SIG-M5 treated with dmso at 0.1 percent for 504 hours (cell line): ENCODE results near the gene ERG28.

Source experiments
- DNase-seq: peaks from one replicate; lab custom pipeline; 2025; ENCODE audit not compliant: unreplicated experiment; lab: John Stamatoyannopoulos, UW

ERG28 gene

DNA sequence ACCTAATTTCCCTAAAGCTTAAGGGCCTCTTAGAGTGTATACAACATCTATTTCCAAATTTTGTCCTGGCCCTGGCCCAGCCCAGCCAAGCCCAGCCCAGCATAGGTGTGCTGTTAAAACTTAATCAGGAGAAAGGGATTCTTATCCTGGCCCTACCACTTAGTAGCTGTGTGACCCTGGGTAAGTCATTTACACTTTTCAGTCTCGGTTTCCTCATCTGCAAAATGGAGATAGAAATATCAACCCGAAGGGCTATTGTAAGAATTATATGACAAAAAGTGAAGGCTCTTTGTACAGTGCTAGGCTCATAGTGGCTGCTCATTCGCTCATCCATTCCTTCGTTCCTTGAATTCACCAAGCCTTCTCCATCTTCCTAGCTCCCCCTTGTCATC, 442 bp downstream of the ERG28 start:
- DNase-seq = no peak

DNA sequence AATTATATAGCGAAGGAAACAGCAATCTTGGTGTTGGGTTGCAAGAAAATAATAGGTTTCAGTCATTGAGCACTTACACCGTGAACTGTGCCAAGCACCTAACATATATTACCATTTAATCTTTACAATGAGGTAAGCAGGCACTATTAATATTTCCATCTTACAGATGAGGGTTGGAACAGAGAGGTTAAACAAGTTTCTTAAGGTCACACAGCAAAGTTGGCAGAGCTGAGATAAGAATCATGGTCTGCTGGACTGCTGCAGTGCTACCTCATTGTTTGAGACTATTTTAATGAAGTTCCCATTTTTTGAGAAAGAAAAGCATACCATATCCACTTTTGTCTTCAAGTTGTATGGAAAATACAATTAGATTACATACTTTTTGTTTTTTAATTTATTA, 1.7 kb downstream of the ERG28 start:
- no peak for DNase-seq

DNA sequence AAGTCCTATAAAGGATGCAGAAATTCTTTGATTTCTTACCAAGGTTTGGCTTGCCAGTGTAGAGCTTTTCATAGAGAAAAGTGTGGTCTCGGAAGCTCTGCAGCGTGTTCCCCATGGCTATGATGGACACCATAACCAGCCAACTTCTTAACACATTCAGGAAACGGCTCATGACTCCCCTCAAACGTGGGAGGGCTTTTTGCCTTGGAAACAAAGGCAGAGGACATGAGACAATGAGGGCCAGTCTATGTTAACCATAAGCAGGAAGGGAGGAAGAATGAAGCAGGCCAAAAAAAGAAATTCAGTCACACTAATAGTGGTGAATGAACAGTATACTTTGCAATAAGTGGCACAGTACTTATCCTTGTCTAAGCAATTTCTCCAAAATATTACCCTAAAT, 3.3 kb downstream of the ERG28 start:
- no peak for DNase-seq

DNA sequence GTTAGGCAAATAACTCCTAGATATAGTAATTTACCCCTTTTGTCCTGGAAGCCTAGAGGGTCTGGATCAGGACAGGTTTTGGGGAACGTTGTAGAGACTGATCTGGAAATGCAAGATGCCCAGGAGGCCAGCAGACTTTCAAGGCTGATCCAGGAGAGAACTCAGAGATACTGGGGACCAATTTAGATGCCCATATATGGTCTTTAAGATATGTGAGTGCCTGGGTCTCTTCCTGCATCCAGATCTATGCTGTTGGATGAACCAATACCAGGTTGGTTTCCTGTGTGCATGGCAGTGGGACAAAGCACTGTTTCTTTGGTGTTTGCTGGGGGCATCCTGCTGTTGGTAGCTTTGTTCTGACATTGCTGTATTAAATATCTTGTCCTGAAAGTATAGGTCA, 5.4 kb downstream of the ERG28 start:
- DNase-seq = no peak

DNA sequence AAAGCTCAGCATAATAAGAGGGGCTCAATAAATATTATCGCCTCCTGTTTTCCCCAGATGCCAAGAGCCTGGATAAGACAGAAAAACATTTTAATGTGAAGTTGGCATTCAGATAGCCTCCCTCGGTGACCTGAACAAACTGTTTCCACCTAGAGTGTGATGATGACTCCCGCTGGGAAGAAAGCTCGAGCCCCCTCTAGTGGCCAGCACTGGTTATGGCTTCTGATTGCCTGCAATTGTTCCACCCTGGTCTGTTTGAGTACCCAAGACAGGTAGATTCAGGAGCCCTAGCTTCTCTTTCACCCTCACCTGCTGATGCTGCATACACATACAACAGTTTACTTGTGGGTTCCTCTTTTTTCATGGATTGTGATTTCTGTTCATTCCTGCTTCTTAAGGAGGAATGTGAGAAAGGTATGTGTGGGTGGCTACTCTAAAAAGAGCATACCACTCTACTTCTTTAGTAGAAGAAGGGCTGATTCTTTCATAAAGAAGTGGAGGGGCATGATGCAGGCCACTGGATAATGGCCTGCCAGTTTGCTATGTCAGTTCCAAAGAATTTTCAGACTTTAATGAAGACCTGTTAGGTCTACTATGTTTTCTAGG, 6.4 kb downstream of the ERG28 start:
- DNase-seq = peak; percentile 66

DNA sequence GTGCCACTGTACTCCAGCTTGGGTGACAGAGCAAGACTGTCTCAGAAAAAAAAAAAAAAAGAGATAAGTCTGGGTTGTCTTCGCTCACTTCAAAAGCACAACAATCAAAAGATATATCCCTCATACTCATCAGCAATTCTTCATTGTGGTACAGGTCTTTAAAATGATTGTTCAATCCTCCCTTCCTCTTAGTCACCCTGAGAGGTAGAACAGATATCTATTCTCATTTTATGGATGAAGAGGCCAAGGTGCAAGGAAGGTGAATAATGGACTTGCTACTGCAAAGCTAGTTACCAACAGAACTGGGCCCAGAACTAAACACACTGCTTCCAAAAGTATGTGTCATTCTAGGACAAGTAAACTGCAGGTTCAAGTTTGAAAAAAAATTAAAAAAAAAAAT, 7.1 kb downstream of the ERG28 start:
- no peak for DNase-seq

DNA sequence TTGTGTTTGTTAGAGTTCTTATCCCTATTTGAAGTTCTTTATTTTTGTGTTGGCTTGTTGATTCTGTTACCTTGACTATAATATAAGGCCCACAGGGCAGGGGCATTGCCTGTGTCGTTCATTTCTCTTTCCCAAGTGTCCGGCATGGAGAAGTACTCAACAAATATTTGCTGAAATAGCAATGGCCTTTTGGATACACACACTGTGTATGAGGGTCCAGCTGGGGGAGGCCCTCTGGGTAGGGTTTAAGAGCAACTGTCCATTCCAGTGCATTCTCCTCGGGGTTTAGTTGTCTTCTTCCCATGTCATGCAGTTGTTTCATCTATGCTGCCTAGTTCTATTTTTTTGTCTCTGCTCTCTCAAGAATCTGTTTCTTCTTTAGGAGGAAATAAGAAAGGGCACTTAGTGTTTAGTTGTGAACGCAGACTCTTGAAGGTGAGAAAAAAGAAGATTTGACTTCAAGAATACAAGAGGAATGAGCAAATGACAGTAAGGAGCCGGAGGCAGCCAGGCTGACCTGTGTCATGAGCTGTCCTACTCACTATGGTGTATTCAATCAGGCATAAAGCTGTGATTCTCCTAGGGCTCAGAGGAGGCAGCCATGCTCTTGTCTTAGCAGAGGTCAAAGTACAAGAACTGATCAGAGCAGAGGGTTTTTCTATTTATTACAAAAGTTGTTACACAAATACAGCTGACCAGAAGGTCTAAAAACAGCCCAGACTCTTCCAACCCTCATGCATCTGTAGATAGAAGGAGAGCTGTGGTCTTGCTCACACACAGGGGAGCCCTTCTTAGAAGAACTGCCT, 10.2 kb downstream of the ERG28 start:
- DNase-seq = no peak

DNA sequence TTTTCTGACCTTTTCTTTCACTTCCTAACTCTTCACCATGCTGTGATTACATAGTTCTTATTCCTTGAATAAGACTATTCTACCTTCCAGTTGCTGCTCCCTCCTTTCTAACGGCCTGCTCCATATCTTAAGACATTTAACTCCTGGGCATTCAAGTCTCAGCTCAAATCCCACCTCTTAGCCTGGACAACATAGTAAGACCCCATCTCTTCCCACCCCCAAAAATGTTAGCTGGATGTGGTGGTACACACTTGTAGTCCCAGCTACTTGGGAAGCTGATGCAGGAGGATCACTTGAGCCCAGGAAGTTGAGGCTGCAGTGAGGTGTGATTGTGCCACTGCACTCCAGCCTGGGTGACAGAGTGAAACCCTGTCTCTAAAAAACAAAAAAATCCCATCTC, 10.9 kb downstream of the ERG28 start:
- no peak for DNase-seq

DNA sequence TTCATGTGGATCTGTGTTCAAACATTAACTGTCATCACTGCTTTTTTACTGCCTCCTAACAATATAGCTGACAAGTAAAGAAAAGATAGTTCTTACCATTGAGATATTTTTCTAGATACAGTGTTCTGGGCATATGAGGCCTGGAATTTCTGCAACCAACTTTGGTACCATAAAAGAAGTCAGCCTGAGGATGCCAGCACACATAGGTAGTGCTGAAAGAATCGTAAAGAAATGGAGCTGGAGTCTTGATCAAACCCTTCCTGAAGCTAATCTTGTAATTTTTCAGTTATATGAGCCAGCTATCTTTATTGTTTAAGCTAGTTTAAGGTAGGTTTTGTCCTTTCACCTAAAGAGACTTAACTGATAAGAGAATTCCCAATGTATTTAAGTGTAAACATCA, 11.3 kb downstream of the ERG28 start:
- no peak for DNase-seq

DNA sequence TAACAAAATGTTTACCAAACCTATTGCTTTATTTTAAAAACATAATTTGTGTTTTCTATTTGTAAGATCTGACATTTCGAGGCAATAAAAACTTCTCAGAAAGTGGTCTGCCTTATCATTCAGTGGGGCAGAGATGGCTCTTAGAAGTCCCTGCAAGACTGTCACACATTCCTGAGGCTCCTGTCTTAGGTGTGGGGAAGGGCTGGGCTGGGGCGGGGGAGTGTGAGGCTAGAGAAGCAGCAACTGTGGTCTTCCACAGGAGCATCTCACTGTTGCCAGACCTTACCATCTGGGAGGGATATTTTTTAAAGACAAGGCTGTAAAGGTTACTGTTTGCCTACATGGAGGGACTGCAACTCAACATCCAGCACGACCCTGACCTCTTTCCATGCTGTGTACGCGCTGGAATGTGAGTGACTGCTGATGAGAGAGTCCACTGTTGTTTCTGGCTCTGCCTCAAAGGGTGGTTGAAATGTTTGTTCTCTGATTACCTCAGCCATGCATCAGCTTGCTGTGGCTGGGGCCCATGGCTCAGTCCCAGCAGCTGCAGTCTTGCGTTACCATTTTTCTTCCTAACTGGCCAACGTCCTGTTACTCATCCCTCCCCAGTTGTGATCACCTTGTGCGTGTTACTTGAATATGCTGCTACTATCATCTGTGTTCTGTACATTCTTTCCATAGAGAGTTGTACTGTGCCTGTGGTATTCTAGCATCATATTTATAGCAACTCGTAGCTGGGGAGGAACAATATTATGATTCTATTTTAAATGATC, 12.4 kb downstream of the ERG28 start:
- no peak for DNase-seq

DNA sequence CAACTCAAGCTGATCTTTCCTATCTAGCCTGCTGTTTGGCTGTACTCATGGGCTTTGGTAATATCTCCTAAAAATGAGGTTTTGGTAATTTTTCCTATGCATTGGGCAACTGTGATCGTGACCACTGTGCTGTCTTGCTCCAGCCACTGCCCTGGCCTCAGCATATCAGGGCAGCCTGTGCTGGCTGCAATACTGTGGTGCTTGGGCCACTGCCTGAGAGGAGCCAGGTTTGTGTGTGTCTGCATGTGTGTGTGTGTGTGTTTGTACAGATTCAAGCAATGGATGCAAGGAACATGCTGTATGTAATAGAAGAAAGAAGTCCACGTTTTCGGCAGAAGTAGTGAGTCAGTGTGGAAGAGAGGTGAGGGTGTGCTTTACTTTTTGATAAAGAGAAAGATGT, 13.0 kb downstream of the ERG28 start:
- no peak for DNase-seq

DNA sequence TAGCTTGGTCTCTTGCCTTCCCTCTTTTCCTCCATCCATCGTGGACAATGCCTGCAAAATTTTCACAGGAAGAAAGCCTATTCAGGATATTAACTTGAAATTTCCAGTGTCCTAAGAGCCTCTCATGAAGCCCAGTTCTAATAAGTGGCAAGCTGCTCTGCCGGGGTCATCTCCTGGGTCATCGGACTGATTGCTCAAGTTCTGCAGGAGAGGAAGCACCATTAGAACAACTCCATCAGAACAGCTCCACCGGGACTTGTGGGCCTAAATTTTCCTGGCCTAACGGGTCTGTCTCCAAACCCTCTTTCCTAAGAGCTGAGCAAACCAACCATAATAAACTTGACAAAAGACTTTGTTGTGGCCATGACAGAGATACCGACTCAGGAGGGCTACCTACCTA, 13.9 kb downstream of the ERG28 start:
- DNase-seq = no peak

DNA sequence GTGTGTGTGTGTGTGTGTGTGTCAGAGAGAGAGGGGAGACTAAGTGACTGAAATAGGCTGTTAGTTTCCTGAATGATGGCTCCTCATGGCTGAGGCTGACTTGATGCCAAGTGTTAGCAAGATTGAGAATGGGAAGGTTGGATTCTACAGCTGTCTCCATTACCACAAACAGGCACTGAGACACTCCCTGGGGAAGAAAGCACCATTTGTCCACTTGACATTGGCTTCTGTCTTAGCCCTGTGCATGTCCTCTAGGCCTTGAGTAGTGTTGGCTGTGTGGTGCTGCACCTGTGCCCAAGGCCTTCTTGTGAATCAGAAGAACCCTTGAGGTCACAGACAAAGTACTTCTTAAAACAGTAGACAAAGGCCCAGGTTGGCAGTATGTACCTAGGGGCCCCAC, 15.6 kb downstream of the ERG28 start:
- no peak for DNase-seq

DNA sequence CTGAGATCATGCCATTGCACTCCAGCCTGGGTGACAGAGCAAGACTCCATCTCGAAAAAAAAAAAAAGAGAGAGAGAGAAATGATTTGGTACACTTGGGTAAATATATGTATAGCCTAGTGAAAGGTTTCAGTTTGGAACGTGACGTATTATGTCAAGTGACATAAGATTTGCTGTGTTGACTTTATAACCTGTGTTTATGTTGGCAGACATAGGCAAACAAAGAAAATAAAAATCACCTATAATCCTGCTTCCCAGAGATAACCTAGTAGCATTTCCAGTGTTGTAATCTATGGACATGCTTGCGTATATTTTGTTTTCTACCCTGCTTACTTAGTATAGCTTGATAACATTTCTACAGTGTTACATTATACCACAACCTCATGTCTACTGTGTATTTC, 16.7 kb downstream of the ERG28 start:
- DNase-seq = no peak

DNA sequence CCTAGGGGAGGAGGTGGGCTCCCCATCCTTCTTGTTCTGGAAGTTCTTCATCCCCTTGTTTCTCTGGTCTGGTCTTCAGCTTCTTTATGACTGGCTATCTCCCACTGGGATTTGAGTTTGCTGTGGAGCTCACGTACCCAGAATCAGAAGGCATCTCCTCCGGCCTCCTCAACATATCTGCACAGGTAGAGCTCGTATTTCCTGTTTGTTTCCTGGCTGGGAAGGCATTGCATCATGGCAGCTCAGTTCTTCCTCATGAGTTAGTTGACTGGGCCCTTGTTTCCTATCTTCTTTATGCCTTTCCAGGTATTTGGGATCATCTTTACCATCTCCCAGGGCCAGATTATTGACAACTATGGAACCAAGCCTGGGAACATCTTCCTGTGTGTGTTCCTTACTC, 19.8 kb downstream of the ERG28 start:
- DNase-seq = no peak

DNA sequence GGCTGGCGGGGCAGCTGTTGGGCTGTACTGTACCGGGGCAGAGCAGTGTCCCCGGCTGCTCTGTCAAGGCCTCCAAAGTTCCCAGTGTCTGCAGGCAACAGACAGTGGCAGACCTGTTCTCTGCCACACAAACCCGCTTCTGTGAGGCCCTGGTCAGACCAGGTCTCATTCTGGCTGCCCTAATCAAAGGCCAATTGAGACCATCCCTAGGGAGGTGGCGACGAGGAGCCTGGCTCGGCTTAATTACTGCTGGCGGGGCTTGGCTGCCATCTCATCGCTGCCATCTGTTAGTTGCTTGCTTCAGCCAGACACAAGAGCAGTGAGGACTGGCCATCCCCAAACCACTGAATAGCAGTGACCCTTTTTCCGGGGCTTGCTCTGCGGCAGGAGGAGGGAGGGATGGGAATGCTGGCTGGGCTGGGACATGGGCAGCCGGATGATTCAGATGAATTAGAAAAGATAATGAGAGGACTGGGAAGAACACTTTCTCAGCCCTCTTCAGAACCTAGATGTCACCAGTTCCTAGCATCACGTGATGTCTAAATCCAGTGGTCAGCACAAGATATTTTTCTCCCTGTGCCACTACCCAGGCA, 24.5 kb downstream of the ERG28 start:
- DNase-seq = no peak

DNA sequence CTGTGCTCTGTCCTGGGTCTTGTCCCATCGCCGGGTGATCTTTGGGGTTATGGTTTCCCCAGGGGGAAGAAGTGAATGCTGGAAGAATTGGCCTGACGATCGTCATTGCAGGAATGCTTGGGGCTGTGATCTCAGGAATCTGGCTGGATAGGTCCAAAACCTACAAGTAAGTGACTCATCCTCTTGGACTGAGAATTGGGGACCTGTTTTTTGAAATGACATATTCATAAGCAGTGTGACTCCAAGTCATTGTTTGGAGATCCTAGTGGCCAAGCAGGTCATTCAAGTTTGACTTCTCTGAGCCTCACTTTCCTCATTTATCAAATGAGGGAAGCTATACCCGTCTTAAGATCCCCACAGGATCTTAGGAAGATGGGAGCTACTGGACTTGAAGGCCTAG, 25.8 kb downstream of the ERG28 start:
- peak; percentile 57 for DNase-seq

DNA sequence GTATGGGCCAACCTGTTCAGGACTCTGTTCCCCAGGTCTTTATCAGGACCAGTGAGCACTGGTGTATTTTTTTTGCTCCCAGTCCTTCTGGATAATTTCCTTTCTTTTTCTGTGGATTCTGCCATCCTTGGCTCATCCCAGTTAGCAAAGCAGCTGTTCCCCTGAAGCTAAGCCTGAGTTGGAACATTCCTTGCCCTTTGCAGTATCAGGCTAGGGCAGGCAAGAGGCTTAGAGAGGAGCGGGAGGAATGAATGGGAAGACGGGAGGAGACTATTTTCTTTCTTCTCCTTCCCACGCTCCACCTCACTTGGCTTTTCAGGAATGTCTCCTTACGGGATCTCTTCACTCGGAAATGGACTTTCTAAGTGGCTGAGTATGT, 29.2 kb downstream of the ERG28 start:
- DNase-seq = no peak

DNA sequence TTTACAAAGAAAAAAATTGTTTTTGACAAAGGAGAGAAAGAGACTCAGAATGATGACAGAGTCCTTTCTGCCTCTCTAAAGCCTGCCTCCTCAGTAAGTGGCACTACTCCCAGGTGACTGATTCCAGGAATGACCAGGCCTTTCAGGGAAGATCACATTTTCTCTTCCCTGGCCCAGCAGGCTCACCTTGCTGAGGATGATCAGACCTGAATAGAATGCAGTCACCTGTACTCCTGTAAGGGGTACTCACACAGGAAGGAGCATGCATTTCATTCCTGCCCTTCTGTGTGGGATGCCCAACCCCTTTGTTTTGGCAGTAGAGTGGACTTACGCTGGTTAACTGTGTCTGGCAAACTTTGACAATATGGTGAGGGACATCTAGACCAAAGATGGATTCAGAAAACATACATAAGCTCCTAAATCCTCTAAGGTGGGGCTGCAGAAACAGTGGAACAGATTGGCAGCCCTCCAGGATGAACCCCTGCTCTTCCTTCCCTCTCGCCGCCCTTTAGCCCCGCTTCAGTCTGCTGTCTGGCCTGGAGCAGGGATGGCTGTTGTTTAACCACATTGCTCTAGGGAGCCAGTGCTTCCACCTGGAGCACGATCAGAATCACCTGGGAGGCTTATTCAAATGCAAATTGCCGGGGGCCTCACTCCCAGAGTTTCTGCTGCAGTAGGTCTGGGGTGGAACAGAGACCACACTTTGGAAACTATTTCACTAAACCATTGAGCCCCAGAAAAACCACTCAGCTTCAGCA, 29.8 kb downstream of the ERG28 start:
- DNase-seq = no peak

DNA sequence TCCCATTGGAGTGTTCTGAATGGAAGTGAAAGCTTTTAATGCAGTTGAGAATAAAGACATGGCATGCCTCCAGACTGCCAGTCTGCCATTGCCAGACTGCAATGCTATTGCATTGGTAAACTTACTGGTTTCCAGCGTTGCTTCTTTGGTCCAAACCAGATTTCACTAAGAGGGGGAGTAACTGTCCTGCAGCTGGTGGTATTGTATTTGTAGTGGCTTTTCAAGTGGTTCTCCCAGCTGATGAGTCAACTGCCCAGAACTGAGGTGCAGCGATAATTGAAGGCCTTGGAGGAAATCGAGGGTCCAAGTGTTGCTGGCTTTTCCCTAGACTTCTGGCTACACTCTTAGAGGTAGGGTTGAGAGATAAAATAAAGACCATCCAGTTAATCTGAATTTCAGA, 31.9 kb downstream of the ERG28 start:
- DNase-seq = no peak

DNA sequence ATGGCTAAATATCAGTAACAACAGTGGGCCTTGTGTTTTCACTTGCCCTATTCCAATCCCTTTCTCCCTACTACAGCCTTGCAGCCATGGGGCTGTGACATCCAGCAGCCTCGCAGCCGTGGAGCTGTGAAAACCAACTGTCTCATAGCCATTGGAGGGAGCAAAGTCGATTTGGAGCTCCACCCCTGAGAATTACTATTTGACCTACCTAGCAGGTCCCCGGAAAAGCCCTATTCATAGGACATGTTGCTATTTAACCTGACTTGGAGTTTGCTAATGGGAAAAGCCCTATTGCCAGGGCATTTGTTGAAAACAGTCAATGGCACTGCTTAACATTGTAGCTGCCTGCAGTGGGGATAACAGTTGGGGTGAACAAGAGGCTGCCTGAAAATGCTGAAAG, 33.3 kb downstream of the ERG28 start:
- no peak for DNase-seq
